GM18502 (cell line): ENCODE data around the gene LRIT3.

Experiments used
- ATAC-seq: cut with Tn5 transposase; IDR thresholded peaks from one replicate; pipeline ENCODE4 v1.9.1; 2021; ENCODE audit warnings: mild to moderate bottlenecking; ENCODE audit not compliant: unreplicated experiment, poor library complexity

Gene LRIT3, protein sequence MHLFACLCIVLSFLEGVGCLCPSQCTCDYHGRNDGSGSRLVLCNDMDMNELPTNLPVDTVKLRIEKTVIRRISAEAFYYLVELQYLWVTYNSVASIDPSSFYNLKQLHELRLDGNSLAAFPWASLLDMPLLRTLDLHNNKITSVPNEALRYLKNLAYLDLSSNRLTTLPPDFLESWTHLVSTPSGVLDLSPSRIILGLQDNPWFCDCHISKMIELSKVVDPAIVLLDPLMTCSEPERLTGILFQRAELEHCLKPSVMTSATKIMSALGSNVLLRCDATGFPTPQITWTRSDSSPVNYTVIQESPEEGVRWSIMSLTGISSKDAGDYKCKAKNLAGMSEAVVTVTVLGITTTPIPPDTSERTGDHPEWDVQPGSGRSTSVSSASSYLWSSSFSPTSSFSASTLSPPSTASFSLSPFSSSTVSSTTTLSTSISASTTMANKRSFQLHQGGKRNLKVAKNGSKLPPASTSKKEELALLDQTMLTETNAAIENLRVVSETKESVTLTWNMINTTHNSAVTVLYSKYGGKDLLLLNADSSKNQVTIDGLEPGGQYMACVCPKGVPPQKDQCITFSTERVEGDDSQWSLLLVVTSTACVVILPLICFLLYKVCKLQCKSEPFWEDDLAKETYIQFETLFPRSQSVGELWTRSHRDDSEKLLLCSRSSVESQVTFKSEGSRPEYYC

DNA sequence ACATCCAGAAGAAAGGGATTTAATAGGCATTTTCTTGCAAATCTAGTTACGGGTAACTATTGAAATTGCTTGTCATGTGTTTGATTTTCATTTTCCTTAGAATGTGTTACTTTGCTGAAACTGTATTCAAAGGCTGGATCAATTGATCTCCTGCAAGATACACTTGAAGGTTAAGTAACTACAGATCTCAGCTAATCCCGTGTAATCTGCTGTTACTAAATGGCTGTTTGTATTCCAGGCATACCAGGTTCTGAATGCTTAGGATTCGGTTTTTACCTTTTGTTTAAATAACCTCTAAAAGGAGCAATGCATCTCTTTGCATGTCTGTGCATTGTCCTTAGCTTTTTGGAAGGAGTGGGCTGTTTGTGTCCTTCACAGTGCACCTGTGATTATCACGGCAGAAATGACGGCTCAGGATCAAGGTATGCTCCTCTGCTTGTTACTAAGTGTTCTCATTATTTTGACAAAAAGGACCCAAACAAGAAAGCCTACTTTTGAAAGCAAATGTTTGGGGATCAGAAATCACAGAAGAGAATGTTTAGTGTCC is at the start of gene LRIT3:
TSS of gene LRIT3 (plus strand) at position 212 of the 547 bp plus-strand sequence. CDS start at position 307, 95 bp downstream.
- ATAC-seq = no peak

DNA sequence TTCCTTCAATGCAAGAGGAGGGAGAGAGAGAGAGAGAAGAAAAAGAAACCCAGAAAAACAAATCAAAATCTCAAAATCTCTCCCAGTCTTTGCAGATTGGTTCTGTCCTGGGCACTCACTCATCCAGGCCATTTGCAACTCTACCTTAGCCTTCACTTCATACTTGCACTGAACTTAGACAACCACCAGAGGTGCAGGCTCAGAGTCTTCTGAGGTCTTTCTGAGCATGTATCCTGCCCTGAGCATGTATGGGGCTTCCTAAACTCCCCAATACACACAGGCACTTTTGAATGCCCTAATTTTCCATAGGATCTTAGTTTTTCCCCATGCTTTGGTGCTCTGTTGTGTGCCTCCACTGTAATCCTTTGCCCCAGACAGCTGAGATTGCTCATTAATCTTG is 49.0 kb upstream of the LRIT3 start:
- ATAC-seq = no peak

DNA sequence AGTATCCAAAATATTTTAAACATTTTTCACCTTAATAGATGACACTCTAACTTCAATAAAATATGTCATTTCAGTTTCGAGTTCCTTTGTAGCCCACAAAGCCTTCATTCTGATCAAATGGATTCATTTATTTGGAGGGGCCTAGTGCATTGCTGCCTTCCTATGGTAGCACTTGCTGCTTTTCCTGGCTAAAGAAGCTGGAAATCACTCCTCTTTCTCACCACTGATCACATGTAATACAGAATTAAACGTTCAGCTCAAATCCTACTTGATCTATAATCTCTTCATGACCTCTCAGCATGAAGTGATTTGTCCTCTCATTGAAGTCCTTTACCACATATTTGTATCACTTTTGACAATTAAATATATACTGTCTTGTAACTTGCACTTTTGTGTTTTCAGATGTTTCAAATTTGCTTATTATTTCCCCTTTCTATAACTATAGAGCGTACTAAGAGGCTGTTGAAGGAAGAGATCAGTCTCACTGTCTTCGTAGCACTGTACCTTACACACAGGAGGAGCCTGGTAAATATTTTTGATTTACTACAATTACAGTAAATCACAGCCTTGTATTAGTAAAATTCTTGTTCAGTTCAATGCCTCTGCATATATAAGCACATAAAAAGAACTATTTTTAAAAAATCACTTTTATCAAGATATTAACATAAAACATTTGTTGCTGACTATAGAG is 46.7 kb upstream of the LRIT3 start:
- no peak for ATAC-seq

DNA sequence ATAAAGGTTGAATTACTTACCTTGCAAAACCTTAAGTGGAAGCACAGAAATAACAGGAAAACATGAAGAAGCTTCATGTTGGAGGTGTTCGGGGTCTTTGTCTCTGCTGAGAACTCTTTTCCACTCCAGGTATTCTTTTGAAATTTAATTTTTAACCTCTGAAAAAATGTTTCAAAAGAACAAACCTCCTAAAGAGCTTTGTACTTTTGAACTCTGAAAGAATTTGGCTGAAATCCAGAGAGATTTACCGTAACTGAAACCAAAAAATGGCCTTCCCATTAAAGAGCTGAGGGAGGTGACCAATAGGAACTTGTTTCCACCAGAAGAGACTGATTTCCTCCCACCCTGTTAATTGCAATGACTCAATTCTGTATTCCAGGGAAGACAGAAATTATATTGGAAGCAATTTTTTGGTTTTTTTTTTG is 46.0 kb upstream of the LRIT3 start, which contains the start of gene CFI:
TSS of gene CFI (minus strand) at position 105 of the 425 bp plus-strand sequence. CDS start at position 77, 28 bp downstream.
- no peak for ATAC-seq

DNA sequence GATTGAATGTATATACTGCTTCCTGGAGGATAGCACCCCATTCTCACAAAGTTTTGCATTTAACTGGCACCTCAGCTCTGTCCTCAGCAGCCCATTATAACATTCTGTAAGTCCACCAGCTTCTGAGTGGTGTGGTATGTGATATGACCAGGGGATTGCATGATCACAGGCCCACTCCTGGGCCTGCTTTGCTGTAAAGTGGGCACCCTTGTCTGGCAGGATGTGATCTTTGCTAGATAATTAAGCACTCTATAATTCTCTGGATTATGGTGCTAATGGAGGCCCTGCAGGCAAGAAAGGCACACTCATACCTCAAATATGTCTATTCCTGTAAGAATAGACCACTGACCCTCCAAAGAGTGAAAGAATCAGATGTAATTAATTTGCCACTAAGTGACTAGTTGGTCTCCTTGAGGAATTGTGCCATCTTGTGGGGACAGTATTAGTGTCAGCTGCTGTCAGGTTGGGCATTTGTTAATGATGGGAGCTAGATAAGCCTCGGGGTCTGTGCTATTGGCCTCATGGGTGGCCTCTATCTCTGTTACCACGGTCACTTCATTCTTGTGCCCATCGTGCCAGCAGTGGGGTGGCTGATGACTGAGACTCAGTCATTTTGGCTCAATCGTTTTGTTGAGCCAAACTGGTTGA is 43.9 kb upstream of the LRIT3 start:
- ATAC-seq = peak; percentile 76

DNA sequence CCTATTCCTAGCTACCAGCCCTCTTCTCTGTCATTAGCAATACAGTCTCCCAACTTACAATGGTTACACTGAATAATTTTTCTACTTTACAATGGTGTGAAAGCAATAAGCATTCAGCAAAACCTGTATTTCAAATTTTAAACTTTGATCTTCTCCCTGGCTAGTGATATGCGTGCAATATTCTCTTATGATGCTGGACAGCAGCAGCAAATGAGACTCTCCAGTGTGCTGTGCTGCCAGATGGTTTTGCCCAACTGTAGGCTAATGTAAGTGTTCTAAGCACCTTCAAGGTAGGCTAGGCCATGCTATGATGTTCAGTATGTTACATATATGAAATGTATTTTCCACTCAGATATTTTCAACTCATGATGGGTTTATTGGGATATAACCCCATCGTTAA is 38.3 kb upstream of the LRIT3 start:
- ATAC-seq = no peak

DNA sequence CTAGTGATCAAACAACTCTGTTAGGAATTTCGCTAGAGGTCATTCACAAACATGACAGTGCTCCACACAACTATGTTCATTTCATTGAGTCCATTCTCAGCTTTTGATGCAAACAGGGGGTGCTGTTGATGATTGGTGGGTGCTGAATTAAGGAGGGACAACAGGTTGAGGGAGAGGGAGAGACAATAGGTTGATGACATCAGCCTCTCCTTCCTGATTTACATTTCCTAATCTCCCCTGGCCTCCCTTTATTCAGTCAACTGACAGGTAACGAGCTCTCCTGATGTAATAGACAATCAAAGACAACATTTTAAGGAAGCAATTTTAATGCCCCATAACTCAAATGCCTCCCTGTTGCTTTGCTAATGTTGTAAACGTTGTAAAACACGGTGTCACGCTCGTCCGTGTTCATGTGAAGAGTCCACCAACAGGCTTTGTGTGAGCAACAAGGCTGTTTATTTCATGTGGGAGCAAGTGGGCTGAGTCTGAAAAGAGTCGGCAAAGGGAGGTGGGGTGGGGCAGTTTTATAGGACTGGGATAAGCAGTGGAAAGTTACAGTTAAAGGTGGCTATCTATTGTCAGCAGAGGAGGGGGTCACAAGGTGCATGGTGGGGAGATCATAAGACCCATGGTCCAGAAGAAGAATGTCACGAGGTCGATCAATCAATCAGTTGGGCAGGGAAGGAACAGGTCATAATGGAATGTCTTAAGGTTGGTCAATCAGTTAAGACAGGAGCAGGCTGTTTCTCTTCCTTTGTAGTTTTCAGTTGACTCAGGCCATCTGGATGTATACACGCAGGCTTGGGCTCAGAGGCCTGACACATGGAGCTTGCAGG is 37.1 kb upstream of the LRIT3 start:
- ATAC-seq = no peak

DNA sequence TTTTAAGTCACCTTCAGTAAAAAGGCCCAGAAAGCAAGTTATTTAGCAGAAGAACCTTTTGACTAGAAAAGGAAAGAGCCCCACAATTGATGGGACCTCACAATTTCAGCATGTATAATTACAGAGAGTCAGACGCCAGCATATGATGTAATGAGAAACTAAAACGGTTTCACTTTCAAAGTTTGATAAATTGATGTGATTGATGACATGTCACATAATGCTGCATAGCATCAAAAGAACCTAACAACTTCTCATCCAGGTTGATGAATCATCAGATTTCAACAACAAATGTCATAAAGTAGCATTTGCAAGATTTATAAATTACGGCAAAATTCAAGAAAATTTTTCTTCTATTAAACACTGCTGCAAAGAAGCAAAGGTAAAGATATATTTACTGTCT is 36.2 kb upstream of the LRIT3 start:
- no peak for ATAC-seq

DNA sequence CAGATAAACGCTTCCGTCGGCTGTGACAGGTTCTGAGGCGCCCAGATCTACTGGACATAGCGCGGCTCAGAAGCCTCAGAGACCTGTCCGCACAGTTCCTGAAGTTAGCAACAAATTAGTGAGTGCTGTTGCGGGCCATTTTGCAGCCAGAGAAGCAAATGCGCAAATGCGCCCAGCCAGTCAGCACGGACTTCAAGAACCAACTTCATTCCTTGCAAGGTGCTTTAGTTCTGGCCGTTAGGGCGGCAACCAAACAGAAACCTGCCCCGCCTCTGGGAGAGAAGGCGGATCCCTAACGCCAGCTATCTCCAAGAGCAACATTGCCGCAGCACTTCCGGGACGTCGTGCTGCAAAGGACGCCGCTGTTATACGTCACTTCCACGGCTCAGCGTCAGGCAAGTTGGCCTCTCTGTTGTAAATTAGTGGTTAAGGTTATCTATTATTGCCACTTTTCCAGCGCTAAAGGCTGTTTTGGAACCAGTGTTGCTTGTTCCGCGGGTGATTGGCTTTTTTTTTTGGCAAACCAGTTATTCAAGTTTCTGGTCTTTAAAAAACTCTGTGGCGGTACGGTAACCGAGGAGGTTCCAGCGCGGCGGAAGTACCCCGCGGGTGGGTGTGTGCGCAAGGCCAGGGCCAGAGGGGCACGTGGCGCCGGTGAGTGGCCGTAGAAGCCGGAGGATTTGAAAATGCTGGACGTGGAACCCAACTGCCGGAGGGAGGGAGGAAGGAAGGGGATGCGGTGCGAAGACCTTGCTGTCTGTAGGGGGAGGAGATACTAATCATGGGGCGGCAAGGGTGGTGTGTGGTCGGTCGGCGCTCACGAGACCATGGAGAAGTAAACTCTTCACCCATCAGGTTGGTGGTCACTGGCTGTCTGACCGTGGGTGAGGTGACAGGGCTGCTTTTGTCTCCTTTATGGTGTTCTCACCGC is 32.5 kb upstream of the LRIT3 start, which contains the start of gene GAR1:
TSS of gene GAR1 (plus strand) at position 612 of the 931 bp plus-strand sequence. CDS start 403 bp downstream, outside the sequence.
- ATAC-seq = peak; percentile 99

DNA sequence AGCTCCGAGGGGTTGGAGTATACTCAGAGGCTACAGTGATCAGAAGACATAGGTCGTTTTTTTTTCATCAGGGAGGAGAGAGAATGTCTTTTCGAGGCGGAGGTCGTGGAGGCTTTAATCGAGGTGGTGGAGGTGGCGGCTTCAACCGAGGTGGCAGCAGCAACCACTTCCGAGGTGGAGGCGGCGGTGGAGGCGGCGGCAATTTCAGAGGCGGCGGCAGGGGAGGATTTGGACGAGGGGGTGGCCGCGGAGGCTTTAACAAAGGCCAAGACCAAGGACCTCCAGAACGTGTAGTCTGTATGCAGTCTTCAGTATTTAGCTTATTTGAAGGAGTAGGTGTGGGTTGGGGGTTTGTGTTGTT is 31.8 kb upstream of the LRIT3 start:
- ATAC-seq = no peak

DNA sequence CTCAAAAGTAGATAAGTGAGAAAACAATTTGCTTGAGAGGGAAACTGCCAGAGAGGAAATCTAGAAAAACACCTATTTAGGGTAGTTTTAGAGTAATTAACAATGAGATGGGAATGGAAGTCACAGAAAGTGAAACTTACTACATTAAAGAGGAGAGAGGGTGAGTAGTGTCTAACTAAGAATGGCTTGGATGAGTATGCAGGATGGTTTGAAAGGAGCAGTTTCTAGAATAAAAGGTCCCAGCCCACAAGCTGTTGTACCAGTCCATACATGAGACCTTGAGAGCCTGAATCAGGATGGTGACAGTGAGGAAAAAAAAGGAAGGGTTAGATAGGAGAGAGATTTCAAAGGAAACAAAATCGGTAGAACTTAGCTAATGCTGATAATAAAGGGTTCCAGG is 31.0 kb upstream of the LRIT3 start:
- ATAC-seq = no peak

DNA sequence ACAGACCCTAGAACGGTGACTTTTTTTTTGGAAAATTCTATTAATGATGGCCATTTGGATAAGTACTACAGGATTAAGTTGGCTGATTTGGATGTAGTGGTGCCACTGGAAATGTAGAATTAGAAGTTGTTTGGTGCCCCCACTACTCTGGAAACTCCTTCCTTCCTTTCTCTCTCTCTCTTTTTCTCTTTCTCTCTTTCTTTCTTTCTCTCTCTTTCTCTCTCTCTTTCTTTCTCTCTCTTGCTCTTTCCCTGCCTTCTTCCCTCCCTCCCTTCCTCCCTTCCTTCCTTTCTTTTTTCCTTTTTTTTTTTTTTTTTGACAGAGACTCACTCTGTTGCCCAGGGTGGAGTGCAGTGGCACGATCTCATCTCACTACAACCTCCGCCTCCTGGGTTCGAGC is 29.6 kb upstream of the LRIT3 start:
- ATAC-seq = no peak

DNA sequence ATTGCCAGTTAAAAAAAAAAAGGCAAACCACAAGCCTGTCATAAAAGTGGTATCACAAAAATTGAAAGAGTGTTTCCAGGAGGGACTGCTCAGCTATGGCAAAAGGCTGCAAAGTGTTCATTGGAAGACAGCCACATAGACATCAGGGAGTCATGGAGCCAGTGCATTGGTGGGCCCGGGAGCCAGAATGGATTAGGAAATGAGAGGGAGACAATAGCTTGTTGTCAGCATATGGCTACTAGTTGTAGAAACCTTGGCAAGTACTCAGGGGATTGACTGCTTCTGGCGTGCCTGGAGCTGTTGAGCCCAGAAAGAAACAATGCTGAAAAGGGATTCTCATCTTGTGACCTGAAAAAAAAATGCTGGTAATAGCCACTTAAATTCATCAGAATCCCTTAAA is 27.3 kb upstream of the LRIT3 start:
- ATAC-seq = no peak

DNA sequence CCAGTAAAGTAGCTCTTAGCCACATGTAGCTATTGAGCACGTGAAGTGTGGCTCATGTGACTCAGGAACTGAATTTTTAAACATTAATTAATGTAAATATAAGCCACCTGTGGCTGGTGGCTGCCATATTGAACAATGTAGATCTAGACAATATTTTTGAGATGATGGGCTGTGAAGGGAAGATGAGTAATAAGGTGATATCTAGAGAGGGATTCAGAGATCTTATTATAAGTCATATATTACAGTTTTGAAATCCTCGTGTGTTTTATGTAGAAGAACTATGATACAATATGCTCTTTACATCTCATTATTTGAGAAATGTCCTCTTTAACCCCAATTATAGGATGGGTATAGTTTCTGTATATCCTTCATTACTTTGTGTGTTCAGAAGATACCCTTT is 26.7 kb upstream of the LRIT3 start:
- ATAC-seq = no peak

DNA sequence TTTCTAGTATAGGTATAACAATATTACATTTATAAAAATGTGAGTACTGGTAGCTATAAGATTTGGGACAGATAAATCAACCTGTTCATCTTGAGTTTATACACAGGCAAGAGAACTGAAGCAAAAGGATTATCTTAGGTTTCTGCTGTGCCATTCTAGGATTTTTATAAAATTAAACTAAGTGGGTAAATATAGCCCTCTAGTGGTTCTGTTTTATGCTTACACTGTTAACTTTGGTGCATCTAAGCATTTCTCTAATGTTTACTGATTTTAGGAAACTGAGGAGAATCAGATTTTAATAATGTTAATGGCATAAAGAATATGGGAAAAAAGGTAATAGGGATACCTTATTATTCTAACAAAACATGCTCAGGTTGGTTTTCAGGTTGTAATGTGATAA is 21.2 kb upstream of the LRIT3 start:
- peak; percentile 77 for ATAC-seq

DNA sequence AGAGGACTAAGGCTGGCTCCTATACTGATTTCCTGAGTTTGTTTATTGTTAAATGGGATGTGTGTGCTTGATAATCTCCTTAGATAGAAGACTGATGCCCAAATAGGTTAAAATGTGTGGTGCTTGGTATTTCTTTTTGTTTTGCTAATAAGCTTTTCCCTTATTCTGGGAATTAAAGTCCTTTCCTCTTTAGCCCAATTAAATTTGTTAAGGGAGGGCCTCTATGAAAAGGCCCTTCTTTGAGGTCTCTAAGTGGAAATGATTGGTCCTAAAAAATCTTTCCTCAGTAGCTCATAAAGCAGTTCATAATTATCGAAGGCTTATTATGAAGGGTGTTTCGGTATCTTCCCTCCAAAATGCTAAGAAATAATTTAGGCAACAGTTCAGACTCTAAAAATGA is 20.2 kb upstream of the LRIT3 start, which contains the start of gene RRH:
TSS of gene RRH (plus strand) at position 301 of the 400 bp plus-strand sequence. CDS start at position 357, 56 bp downstream.
- ATAC-seq = no peak

DNA sequence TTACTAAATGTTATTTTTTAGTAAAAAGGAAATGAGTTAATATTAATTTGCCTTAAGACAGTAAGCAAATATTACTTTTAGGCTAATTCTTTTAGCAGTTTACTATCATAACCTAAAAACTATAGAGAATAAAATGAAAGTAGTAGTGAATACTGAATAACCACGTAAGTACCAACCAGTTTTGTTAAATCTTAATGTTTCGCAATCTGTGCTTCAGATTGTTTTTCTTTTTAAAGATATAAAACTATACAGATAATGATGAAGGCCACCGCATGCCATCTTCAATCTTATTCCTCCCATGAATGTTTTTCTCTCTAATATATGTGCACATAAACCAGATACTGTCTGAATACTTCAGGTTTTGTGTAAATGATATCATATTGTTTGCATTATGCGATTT is 14.2 kb upstream of the LRIT3 start:
- ATAC-seq = no peak

DNA sequence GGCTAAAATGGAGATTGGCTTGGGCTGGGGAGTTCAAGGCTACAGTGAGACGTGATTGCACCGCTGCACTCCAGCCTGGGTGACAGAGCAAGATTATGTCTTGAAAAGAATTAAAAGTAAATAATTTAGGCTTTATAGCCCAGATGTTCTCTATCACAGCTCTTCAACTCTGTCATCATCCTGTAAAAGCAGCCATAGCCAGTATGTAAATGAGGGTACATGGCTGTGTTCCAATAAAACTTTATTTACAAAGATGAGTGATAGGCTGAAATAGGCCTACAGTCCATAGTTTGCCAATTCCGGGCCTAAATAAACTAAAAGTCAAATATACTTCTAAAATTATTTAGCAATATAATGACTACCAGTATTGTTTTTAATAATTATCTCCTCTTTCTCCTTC is 10.9 kb upstream of the LRIT3 start:
- ATAC-seq = no peak
